ENCODE data around the gene INAFM2. TPM values are rescaled to one million over a fixed set of nuclear protein-coding genes. Genes with fewer than 3 reads are reported as not detected.

INAFM2 gene
- total and polyA plus RNA-seq, 9 of the 15 experiments (the other 6 are each of a cell fraction or from before 2014, with no cell fraction given) = 11.8 to 43.1 (median 27.2) TPM

DNA sequence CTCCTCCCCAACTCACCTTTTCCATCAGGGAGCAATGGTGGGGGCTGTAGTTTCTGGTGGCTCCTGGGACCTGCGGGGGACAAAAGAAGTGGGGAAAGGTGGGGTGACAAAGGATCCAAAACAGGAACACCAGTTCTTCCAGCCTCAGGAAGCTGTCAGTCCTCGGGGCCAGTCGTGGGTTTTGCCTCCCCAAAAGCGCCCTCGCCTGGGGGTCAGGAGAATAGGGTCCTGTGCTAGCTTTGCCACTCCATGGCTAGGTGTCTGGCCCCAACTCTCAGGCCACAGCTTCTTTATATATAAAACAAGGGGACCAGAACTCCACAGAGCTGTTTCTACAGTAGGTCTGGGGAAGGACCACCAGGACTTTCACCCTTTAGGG is 13.2 kb downstream of the INAFM2 start (continued):
- no peak for TF ChIP-seq BDP1 (IDR thresholded peaks at IDR 0.05; ENCODE audit: insufficient read depth, insufficient read length)
- TF ChIP-seq DDX20 (tag; IDR thresholded peaks at IDR 0.05; ENCODE audit: low read depth) = no peak
- TF ChIP-seq SAFB (IDR thresholded peaks at IDR 0.05; ENCODE audit: borderline replicate concordance, low read depth, low read length) = no peak
- no peak for TF ChIP-seq THRAP3 (IDR thresholded peaks at IDR 0.05; ENCODE audit: borderline replicate concordance)
- TF ChIP-seq PHF20 (IDR thresholded peaks at IDR 0.05; ENCODE audit: partially characterized antibody) = no peak
- no peak for TF ChIP-seq BMI1 (IDR thresholded peaks at IDR 0.05; ENCODE audit: low read length)
- TF ChIP-seq, protein P1, sequence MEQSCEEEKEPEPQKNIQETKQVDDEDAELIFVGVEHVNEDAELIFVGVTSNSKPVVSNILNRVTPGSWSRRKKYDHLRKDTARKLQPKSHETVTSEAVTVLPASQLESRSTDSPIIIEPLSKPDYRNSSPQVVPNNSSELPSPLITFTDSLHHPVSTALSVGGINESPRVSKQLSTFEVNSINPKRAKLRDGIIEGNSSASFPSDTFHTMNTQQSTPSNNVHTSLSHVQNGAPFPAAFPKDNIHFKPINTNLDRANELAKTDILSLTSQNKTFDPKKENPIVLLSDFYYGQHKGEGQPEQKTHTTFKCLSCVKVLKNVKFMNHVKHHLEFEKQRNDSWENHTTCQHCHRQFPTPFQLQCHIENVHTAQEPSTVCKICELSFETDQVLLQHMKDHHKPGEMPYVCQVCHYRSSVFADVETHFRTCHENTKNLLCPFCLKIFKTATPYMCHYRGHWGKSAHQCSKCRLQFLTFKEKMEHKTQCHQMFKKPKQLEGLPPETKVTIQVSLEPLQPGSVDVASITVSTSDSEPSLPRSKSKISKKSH (CRISPR knock-in tag; IDR thresholded peaks at IDR 0.05) = no peak
- TF ChIP-seq, protein P2, sequence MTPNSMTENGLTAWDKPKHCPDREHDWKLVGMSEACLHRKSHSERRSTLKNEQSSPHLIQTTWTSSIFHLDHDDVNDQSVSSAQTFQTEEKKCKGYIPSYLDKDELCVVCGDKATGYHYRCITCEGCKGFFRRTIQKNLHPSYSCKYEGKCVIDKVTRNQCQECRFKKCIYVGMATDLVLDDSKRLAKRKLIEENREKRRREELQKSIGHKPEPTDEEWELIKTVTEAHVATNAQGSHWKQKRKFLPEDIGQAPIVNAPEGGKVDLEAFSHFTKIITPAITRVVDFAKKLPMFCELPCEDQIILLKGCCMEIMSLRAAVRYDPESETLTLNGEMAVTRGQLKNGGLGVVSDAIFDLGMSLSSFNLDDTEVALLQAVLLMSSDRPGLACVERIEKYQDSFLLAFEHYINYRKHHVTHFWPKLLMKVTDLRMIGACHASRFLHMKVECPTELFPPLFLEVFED (CRISPR knock-in tag; conservative IDR thresholded peaks at IDR 0.05) = no peak
- 0 out of 2 replicates have a peak, but pooled peaks have one; percentile 26 for TF ChIP-seq ZBTB7A (IDR thresholded peaks at IDR 0.05; ENCODE audit: borderline replicate concordance, control insufficient read depth, low read depth, low read length)
- 0 out of 2 replicates have a peak, but pooled peaks have one; percentile 13 for TF ChIP-seq L3MBTL2 (IDR thresholded peaks at IDR 0.05)
- peak; percentile 51 to 76 for TF ChIP-seq RAD21 (CRISPR knock-in tag; conservative IDR thresholded peaks at IDR 0.05 in 1 of 2, IDR thresholded peaks at IDR 0.05 in 1 of 2)
- TF ChIP-seq, protein P3, sequence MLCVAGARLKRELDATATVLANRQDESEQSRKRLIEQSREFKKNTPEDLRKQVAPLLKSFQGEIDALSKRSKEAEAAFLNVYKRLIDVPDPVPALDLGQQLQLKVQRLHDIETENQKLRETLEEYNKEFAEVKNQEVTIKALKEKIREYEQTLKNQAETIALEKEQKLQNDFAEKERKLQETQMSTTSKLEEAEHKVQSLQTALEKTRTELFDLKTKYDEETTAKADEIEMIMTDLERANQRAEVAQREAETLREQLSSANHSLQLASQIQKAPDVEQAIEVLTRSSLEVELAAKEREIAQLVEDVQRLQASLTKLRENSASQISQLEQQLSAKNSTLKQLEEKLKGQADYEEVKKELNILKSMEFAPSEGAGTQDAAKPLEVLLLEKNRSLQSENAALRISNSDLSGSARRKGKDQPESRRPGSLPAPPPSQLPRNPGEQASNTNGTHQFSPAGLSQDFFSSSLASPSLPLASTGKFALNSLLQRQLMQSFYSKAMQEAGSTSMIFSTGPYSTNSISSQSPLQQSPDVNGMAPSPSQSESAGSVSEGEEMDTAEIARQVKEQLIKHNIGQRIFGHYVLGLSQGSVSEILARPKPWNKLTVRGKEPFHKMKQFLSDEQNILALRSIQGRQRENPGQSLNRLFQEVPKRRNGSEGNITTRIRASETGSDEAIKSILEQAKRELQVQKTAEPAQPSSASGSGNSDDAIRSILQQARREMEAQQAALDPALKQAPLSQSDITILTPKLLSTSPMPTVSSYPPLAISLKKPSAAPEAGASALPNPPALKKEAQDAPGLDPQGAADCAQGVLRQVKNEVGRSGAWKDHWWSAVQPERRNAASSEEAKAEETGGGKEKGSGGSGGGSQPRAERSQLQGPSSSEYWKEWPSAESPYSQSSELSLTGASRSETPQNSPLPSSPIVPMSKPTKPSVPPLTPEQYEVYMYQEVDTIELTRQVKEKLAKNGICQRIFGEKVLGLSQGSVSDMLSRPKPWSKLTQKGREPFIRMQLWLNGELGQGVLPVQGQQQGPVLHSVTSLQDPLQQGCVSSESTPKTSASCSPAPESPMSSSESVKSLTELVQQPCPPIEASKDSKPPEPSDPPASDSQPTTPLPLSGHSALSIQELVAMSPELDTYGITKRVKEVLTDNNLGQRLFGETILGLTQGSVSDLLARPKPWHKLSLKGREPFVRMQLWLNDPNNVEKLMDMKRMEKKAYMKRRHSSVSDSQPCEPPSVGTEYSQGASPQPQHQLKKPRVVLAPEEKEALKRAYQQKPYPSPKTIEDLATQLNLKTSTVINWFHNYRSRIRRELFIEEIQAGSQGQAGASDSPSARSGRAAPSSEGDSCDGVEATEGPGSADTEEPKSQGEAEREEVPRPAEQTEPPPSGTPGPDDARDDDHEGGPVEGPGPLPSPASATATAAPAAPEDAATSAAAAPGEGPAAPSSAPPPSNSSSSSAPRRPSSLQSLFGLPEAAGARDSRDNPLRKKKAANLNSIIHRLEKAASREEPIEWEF (CRISPR knock-in tag; IDR thresholded peaks at IDR 0.05) = no peak
- 0 out of 2 replicates have a peak, but pooled peaks have one; percentile 29 for TF ChIP-seq ZNF175 (CRISPR knock-in tag; IDR thresholded peaks at IDR 0.05; ENCODE audit: low read depth)
- no peak for TF ChIP-seq PHTF2 (CRISPR knock-in tag; IDR thresholded peaks at IDR 0.05)
- no peak for TF ChIP-seq PURB (CRISPR knock-in tag; IDR thresholded peaks at IDR 0.05; ENCODE audit: low read depth)

Data from K562 (cell line).